HG03175 (cell line): ENCODE data around the gene RAPGEF6.
A peak's percentile ranks its signal among the peaks of the same experiment; 100 is the strongest.
"Not testable (repeated sequence)": the region's sequence is repeated elsewhere in the genome, so short reads cannot be mapped to it uniquely, and the experiment has no call there.

Source experiments
- ATAC-seq: cut with Tn5 transposase; IDR thresholded peaks from one replicate; pipeline ENCODE4 v1.9.1; 2021; ENCODE audit warnings: mild to moderate bottlenecking, moderate library complexity; ENCODE audit not compliant: unreplicated experiment

The RAPGEF6 gene

GRCh38 chr5:131634996-131635683 is at the start of gene RAPGEF6:
TSS of gene RAPGEF6 (minus strand) at chr5:131635229. CDS start at chr5:131635030, 199 bp downstream.
- ATAC-seq = peak; percentile 90

- ATAC-seq = no peak
Measured at GRCh38 chr5:131684595-131684994, 49.6 kb upstream of the RAPGEF6 start.

GRCh38 chr5:131684051-131684450 is 49.0 kb upstream of the RAPGEF6 start:
- ATAC-seq = no peak

- ATAC-seq = no peak
Measured at GRCh38 chr5:131682826-131683225, 47.8 kb upstream of the RAPGEF6 start.

GRCh38 chr5:131682175-131682574 is 47.1 kb upstream of the RAPGEF6 start:
- no peak for ATAC-seq

- no peak for ATAC-seq
Measured at GRCh38 chr5:131679911-131680310, 44.9 kb upstream of the RAPGEF6 start.

- ATAC-seq = not testable (repeated sequence)
Measured at GRCh38 chr5:131678273-131678672, 43.2 kb upstream of the RAPGEF6 start.

- ATAC-seq = no peak
Measured at GRCh38 chr5:131677115-131677514, 42.1 kb upstream of the RAPGEF6 start.

GRCh38 chr5:131672776-131673175 is 37.7 kb upstream of the RAPGEF6 start:
- no peak for ATAC-seq

- no peak for ATAC-seq
Measured at GRCh38 chr5:131671994-131672655, 37.1 kb upstream of the RAPGEF6 start.

GRCh38 chr5:131671409-131671808 is 36.4 kb upstream of the RAPGEF6 start:
- ATAC-seq = peak; percentile 62

- ATAC-seq = peak; percentile 45
Measured at GRCh38 chr5:131664929-131665328, 29.9 kb upstream of the RAPGEF6 start.

- ATAC-seq = no peak
Measured at GRCh38 chr5:131661933-131662332, 26.9 kb upstream of the RAPGEF6 start.

GRCh38 chr5:131659841-131660240 is 24.8 kb upstream of the RAPGEF6 start:
- no peak for ATAC-seq

GRCh38 chr5:131659290-131659689 is 24.3 kb upstream of the RAPGEF6 start:
- ATAC-seq = no peak

GRCh38 chr5:131654776-131655175 is 19.7 kb upstream of the RAPGEF6 start:
- no peak for ATAC-seq

- ATAC-seq = no peak
Measured at GRCh38 chr5:131654309-131654708, 19.3 kb upstream of the RAPGEF6 start.

- ATAC-seq = no peak
Measured at GRCh38 chr5:131649161-131649560, 14.1 kb upstream of the RAPGEF6 start.

- ATAC-seq = peak; percentile 86
Measured at GRCh38 chr5:131647048-131647769, 12.2 kb upstream of the RAPGEF6 start.

GRCh38 chr5:131644822-131645221 is 9.8 kb upstream of the RAPGEF6 start:
- ATAC-seq = no peak

- ATAC-seq = no peak
Measured at GRCh38 chr5:131644370-131644769, 9.3 kb upstream of the RAPGEF6 start.

- no peak for ATAC-seq
Measured at GRCh38 chr5:131641494-131641893, 6.5 kb upstream of the RAPGEF6 start.
